BE2C (cell line): ENCODE data around the gene CYP2S1.

Source experiments
- DNase-seq: peaks from one replicate; pipeline ENCODE4 v3.0.0-alpha.2; 2020
- H3K27me3 ChIP-seq: fragments of 250-450 bp; sonication (Bioruptor Pico); 2 replicates; pipeline ENCODE4 v1.5.1; 2020; ENCODE audit warnings: mild to moderate bottlenecking
- H3K36me3 ChIP-seq: fragments of 250-450 bp; sonication (Bioruptor Pico); 2 replicates; pipeline ENCODE4 v1.5.1; 2020; ENCODE audit warnings: mild to moderate bottlenecking
- H3K4me1 ChIP-seq: fragments of 250-450 bp; sonication (Bioruptor Pico); 2 replicates; pipeline ENCODE4 v1.5.1; 2020
- H3K4me3 ChIP-seq: 2 replicates; pipeline ENCODE4 v1.5.1; 2011; ENCODE audit warnings: low read depth, low read length
- H3K9me3 ChIP-seq: fragments of 250-450 bp; sonication (Bioruptor Pico); 2 replicates; pipeline ENCODE4 v1.5.1; 2020
- TF ChIP-seq, protein P1 (sequence below): IDR thresholded peaks from 2 replicates; pipeline ENCODE4 v1.5.1; 2012; ENCODE audit warnings: mild to moderate bottlenecking, low read depth, low read length

Gene CYP2S1

GRCh38 chr19:41235480-41235879 is 42.5 kb downstream of the CYP2S1 start:
- no peak for DNase-seq
- Histone ChIP-seq H3K9me3 (no peaks in the 10 kb centered on the region; the same call in 1 of the 2 replicates), H3K27me3 (no peaks in the 10 kb centered on the region), H3K4me1 (no peaks in the 10 kb centered on the region), H3K4me3 (no peak overlapping the region), H3K36me3 (no peaks in the 10 kb centered on the region)
- TF ChIP-seq, protein P1, sequence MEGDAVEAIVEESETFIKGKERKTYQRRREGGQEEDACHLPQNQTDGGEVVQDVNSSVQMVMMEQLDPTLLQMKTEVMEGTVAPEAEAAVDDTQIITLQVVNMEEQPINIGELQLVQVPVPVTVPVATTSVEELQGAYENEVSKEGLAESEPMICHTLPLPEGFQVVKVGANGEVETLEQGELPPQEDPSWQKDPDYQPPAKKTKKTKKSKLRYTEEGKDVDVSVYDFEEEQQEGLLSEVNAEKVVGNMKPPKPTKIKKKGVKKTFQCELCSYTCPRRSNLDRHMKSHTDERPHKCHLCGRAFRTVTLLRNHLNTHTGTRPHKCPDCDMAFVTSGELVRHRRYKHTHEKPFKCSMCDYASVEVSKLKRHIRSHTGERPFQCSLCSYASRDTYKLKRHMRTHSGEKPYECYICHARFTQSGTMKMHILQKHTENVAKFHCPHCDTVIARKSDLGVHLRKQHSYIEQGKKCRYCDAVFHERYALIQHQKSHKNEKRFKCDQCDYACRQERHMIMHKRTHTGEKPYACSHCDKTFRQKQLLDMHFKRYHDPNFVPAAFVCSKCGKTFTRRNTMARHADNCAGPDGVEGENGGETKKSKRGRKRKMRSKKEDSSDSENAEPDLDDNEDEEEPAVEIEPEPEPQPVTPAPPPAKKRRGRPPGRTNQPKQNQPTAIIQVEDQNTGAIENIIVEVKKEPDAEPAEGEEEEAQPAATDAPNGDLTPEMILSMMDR: no peak

- H3K9me3 ChIP-seq: no peaks in the 10 kb centered on the region
- H3K4me3 ChIP-seq: no peak overlapping the region
- peaks cover 7% of the 10 kb centered on the region; the same call in 1 of the 2 replicates for H3K27me3 ChIP-seq
- DNase-seq: no peak
- TF ChIP-seq, protein P1: no peak
- no peaks in the 10 kb centered on the region for H3K4me1 ChIP-seq
- H3K36me3 ChIP-seq: no peaks in the 10 kb centered on the region
These were observed 45.2 kb downstream of the CYP2S1 start for GRCh38 chr19:41238244-41238643.

- H3K27me3 ChIP-seq: peaks cover 7% of the 10 kb centered on the region; the same call in 1 of the 2 replicates
- no peaks in the 10 kb centered on the region for H3K36me3 ChIP-seq
- DNase-seq: no peak
- no peak overlapping the region for H3K4me3 ChIP-seq
- H3K4me1 ChIP-seq: no peaks in the 10 kb centered on the region
- TF ChIP-seq, protein P1: no peak
- no peaks in the 10 kb centered on the region for H3K9me3 ChIP-seq
These were observed 46.3 kb downstream of the CYP2S1 start for GRCh38 chr19:41239363-41239762.

- TF ChIP-seq, protein P1: no peak
- no peaks in the 10 kb centered on the region for H3K36me3 ChIP-seq
- no peak for DNase-seq
- H3K27me3 ChIP-seq: peaks cover 7% of the 10 kb centered on the region; the same call in 1 of the 2 replicates
- no peaks in the 10 kb centered on the region for H3K4me1 ChIP-seq
- no peaks in the 10 kb centered on the region for H3K9me3 ChIP-seq
- H3K4me3 ChIP-seq: no peak overlapping the region
These were observed 47.0 kb downstream of the CYP2S1 start for GRCh38 chr19:41239961-41240574.

GRCh38 chr19:41241859-41242258 is 48.8 kb downstream of the CYP2S1 start:
- H3K4me3 ChIP-seq: no peak overlapping the region
- peaks cover 7% of the 10 kb centered on the region; the same call in 1 of the 2 replicates for H3K27me3 ChIP-seq
- DNase-seq: no peak
- no peaks in the 10 kb centered on the region for H3K9me3 ChIP-seq
- H3K36me3 ChIP-seq: no peaks in the 10 kb centered on the region
- TF ChIP-seq, protein P1: no peak
- no peaks in the 10 kb centered on the region for H3K4me1 ChIP-seq

DNA sequence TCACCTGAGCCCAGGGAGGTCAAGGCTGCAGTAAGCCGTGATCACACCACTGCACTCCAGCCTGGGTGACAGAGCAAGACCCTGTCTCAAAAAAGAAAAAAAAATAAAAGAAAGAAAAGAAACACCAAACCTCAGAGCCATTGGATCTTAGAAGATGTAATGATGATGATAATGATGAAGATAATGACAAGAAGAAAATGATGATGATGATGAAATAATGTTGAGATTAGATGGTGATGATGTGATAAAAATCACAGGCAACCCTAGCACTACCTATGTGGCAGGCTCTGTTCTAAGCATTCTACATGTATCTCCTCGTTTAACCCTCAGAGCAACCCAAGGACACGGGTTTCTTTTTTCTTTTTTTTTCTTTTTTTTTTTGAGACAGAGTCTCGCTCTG is 51.1 kb downstream of the CYP2S1 start:
- DNase-seq: no peak
- TF ChIP-seq, protein P1: no peak
- no peaks in the 10 kb centered on the region for H3K4me1 ChIP-seq
- no peak overlapping the region for H3K4me3 ChIP-seq
- no peaks in the 10 kb centered on the region for H3K9me3 ChIP-seq
- H3K36me3 ChIP-seq: no peaks in the 10 kb centered on the region
- H3K27me3 ChIP-seq: peaks cover 7% of the 10 kb centered on the region; the same call in 1 of the 2 replicates
